ENCODE results near the gene WWC2. TPM values are rescaled to one million over a fixed set of nuclear protein-coding genes. Genes with fewer than 3 reads are reported as not detected.

The WWC2 gene
- total RNA-seq, 1 donor from 2014 or later = 18.2 TPM

- Mint-ChIP-seq H3K4me1 (ENCODE audit: low read depth, unreplicated experiment) (no peaks in the 10 kb centered on the region), H3K27me3 (ENCODE audit: unreplicated experiment) (peaks cover 4% of the 10 kb centered on the region), H3K4me3 (ENCODE audit: unreplicated experiment) (no peak overlapping the region), H3K9me3 (ENCODE audit: unreplicated experiment) (peaks cover 3% of the 10 kb centered on the region), H3K36me3 (ENCODE audit: unreplicated experiment) (peaks cover 11% of the 10 kb centered on the region), H3K27ac (ENCODE audit: unreplicated experiment) (no peak overlapping the region)
- no peak for TF ChIP-seq CTCF (IDR thresholded peaks at IDR 0.05; ENCODE audit: partially characterized antibody, unreplicated experiment)
- DNase-seq = no peak
Measured at GRCh38 chr4:183330841-183331240, 231.8 kb downstream of the WWC2 start.

GRCh38 chr4:183332447-183332846, 233.4 kb downstream of the WWC2 start:
- no peaks in the 10 kb centered on the region for H3K9me3 Mint-ChIP-seq (ENCODE audit: unreplicated experiment)
- H3K4me1 Mint-ChIP-seq (ENCODE audit: low read depth, unreplicated experiment) = no peaks in the 10 kb centered on the region
- H3K36me3 Mint-ChIP-seq (ENCODE audit: unreplicated experiment) = peaks cover 11% of the 10 kb centered on the region
- no peak for TF ChIP-seq CTCF (IDR thresholded peaks at IDR 0.05; ENCODE audit: partially characterized antibody, unreplicated experiment)
- no peak for DNase-seq
- no peak overlapping the region for H3K27ac Mint-ChIP-seq (ENCODE audit: unreplicated experiment)
- H3K27me3 Mint-ChIP-seq (ENCODE audit: unreplicated experiment) = peaks cover 4% of the 10 kb centered on the region
- H3K4me3 Mint-ChIP-seq (ENCODE audit: unreplicated experiment) = no peak overlapping the region

- H3K9me3 Mint-ChIP-seq (ENCODE audit: unreplicated experiment) = no peaks in the 10 kb centered on the region
- peaks cover 4% of the 10 kb centered on the region for H3K27me3 Mint-ChIP-seq (ENCODE audit: unreplicated experiment)
- H3K27ac Mint-ChIP-seq (ENCODE audit: unreplicated experiment) = no peak overlapping the region
- peaks cover 11% of the 10 kb centered on the region for H3K36me3 Mint-ChIP-seq (ENCODE audit: unreplicated experiment)
- H3K4me3 Mint-ChIP-seq (ENCODE audit: unreplicated experiment) = no peak overlapping the region
- H3K4me1 Mint-ChIP-seq (ENCODE audit: low read depth, unreplicated experiment) = no peaks in the 10 kb centered on the region
- no peak for TF ChIP-seq CTCF (IDR thresholded peaks at IDR 0.05; ENCODE audit: partially characterized antibody, unreplicated experiment)
- no peak for DNase-seq
Measured at GRCh38 chr4:183333202-183333601, 234.1 kb downstream of the WWC2 start.

GRCh38 chr4:183333983-183334382, 234.9 kb downstream of the WWC2 start:
- no peaks in the 10 kb centered on the region for H3K4me1 Mint-ChIP-seq (ENCODE audit: low read depth, unreplicated experiment)
- H3K27ac Mint-ChIP-seq (ENCODE audit: unreplicated experiment) = no peak overlapping the region
- no peaks in the 10 kb centered on the region for H3K9me3 Mint-ChIP-seq (ENCODE audit: unreplicated experiment)
- no peak overlapping the region for H3K4me3 Mint-ChIP-seq (ENCODE audit: unreplicated experiment)
- no peak for TF ChIP-seq CTCF (IDR thresholded peaks at IDR 0.05; ENCODE audit: partially characterized antibody, unreplicated experiment)
- H3K27me3 Mint-ChIP-seq (ENCODE audit: unreplicated experiment) = peaks cover 4% of the 10 kb centered on the region
- peaks cover 8% of the 10 kb centered on the region for H3K36me3 Mint-ChIP-seq (ENCODE audit: unreplicated experiment)
- no peak for DNase-seq

- no peak overlapping the region for H3K27ac Mint-ChIP-seq (ENCODE audit: unreplicated experiment)
- TF ChIP-seq CTCF (IDR thresholded peaks at IDR 0.05; ENCODE audit: partially characterized antibody, unreplicated experiment) = no peak
- no peaks in the 10 kb centered on the region for H3K9me3 Mint-ChIP-seq (ENCODE audit: unreplicated experiment)
- H3K36me3 Mint-ChIP-seq (ENCODE audit: unreplicated experiment) = peaks cover 4% of the 10 kb centered on the region
- H3K27me3 Mint-ChIP-seq (ENCODE audit: unreplicated experiment) = peaks cover 4% of the 10 kb centered on the region
- DNase-seq = no peak
- H3K4me1 Mint-ChIP-seq (ENCODE audit: low read depth, unreplicated experiment) = no peaks in the 10 kb centered on the region
- H3K4me3 Mint-ChIP-seq (ENCODE audit: unreplicated experiment) = no peak overlapping the region
Measured at GRCh38 chr4:183335369-183335940, 236.4 kb downstream of the WWC2 start.
